Stomach (tissue), 4 donors: ENCODE results near the gene TIGAR.

ENCODE experiments used
- CTCF ChIP-seq, 7 experiments: fragments of 450-650 bp in 4 of 7; fragments of 200-600 bp in 3 of 7; sonication (generic) in 3 of 7; IDR thresholded peaks; one replicate each; pipeline ENCODE4 v1.5.1; 2016 to 2019; ENCODE audit warnings: antibody characterized with exemption in 7 of 7, control low read depth in 2 of 7, mild to moderate bottlenecking in 1 of 7
- EP300 ChIP-seq: sonication (generic); formaldehyde crosslinking; IDR thresholded peaks from one replicate; pipeline ENCODE4 v1.6.1; 2017; ENCODE audit warnings: antibody characterized with exemption
- POLR2AphosphoS5 ChIP-seq, 3 donors: sonication (generic); formaldehyde crosslinking; IDR thresholded peaks; one replicate each; pipeline ENCODE4 v1.6.1; 2016; ENCODE audit warnings: antibody characterized with exemption in 3 of 3

- TF ChIP-seq CTCF (IDR thresholded peaks at IDR 0.05) (no peak), EP300 (no peak), POLR2AphosphoS5 (IDR thresholded peaks at IDR 0.05) (no peak)
Measured at GRCh38 chr12:4380332-4380731, 59.3 kb downstream of the TIGAR start.
